Measurements from ENCODE around the gene CSNK1A1L.

CSNK1A1L gene

GRCh38 chr13:37132211-37132610, 26.7 kb upstream of the CSNK1A1L start:
- POLR2A ChIA-PET (ENCODE audit: low non-redundant PET): no interaction called here
- DNase-seq (ENCODE audit: low spot score): no peak
- H3K27ac ChIP-seq: no peak overlapping the region
- TF ChIP-seq CTCF (conservative IDR thresholded peaks at IDR 0.05; ENCODE audit: low read depth): no peak
- CTCF ChIA-PET: no interaction called here

GRCh38 chr13:37131092-37131491, 25.6 kb upstream of the CSNK1A1L start:
- POLR2A ChIA-PET (ENCODE audit: low non-redundant PET): no interaction called here

GRCh38 chr13:37129866-37130265, 24.4 kb upstream of the CSNK1A1L start:
- CTCF ChIA-PET: no interaction called here
- TF ChIP-seq CTCF (conservative IDR thresholded peaks at IDR 0.05; ENCODE audit: low read depth): no peak
- no peak for DNase-seq (ENCODE audit: low spot score)
- H3K27ac ChIP-seq: no peak overlapping the region
- POLR2A ChIA-PET (ENCODE audit: low non-redundant PET): no interaction called here

More at GRCh38 chr13:37131092-37131491, 25.6 kb upstream of the CSNK1A1L start:
- CTCF ChIA-PET: no interaction called here
- DNase-seq (ENCODE audit: low spot score): no peak
- TF ChIP-seq CTCF (conservative IDR thresholded peaks at IDR 0.05; ENCODE audit: low read depth): no peak
- H3K27ac ChIP-seq: no peak overlapping the region

GRCh38 chr13:37127691-37128241, 22.3 kb upstream of the CSNK1A1L start:
- H3K27ac ChIP-seq: no peak overlapping the region
- DNase-seq (ENCODE audit: low spot score): no peak
- POLR2A ChIA-PET (ENCODE audit: low non-redundant PET): no interaction called here
- CTCF ChIA-PET: no interaction called here
- TF ChIP-seq CTCF (conservative IDR thresholded peaks at IDR 0.05; ENCODE audit: low read depth): no peak

- POLR2A ChIA-PET (ENCODE audit: low non-redundant PET): no interaction called here
- DNase-seq (ENCODE audit: low spot score): no peak
- no peak for TF ChIP-seq CTCF (conservative IDR thresholded peaks at IDR 0.05; ENCODE audit: low read depth)
- CTCF ChIA-PET: no interaction called here
- no peak overlapping the region for H3K27ac ChIP-seq
Observed at GRCh38 chr13:37123337-37123736, 17.9 kb upstream of the CSNK1A1L start.

GRCh38 chr13:37118016-37118415, 12.6 kb upstream of the CSNK1A1L start:
- TF ChIP-seq CTCF (conservative IDR thresholded peaks at IDR 0.05; ENCODE audit: low read depth): no peak
- H3K27ac ChIP-seq: no peak overlapping the region
- ChIA-PET POLR2A (ENCODE audit: low non-redundant PET) (no interaction called here), CTCF (no interaction called here)
- no peak for DNase-seq (ENCODE audit: low spot score)

- H3K27ac ChIP-seq: no peak overlapping the region
- no peak for TF ChIP-seq CTCF (conservative IDR thresholded peaks at IDR 0.05; ENCODE audit: low read depth)
- ChIA-PET POLR2A (ENCODE audit: low non-redundant PET) (no interaction called here), CTCF (interaction anchor here (0.6 to 0.7 kb wide), 2 partner anchors 521 to 596 kb away, joined by 3 read pairs; no protein-coding TSS in a partner anchor)
- no peak for DNase-seq (ENCODE audit: low spot score)
Observed at GRCh38 chr13:37114250-37114649, 8.8 kb upstream of the CSNK1A1L start.

Data from RWPE1 (cell line).